Muscle of arm (tissue), 12 donors: ENCODE data around the gene ATIC. TPM values are rescaled to one million over a fixed set of nuclear protein-coding genes. Genes with fewer than 3 reads are reported as not detected.
"Not testable (repeated sequence)": the region's sequence is repeated elsewhere in the genome, so short reads cannot be mapped to it uniquely, and the experiment has no call there.

Experiments
- DNase-seq: peaks from one replicate; pipeline ENCODE4 v3.0.0-alpha.2; 2013
- polyA plus RNA-seq, 12 donors: library from polyadenylated mRNA; unstranded; fragments of 120-200 nt; gene quantifications; one replicate each; pipeline ENCODE4 v1.2.1, GENCODE V29; 2013; ENCODE audit not compliant: insufficient read length in 12 of 12

The ATIC gene
- polyA plus RNA-seq, 12 donors = 42.1 to 83.0 (median 50.1) TPM; not detected in 1

GRCh38 chr2:215301994-215302393, 9.9 kb upstream of the ATIC start:
- DNase-seq = no peak

- DNase-seq = not testable (repeated sequence)
Measured at GRCh38 chr2:215311259-215311624, 617 bp upstream of the ATIC start.

GRCh38 chr2:215313255-215313613, 1.4 kb downstream of the ATIC start:
- no peak for DNase-seq

- no peak for DNase-seq
Measured at GRCh38 chr2:215314896-215315295, 3.0 kb downstream of the ATIC start.

- no peak for DNase-seq
Measured at GRCh38 chr2:215315301-215315700, 3.4 kb downstream of the ATIC start.

- no peak for DNase-seq
Measured at GRCh38 chr2:215316336-215316735, 4.5 kb downstream of the ATIC start.

GRCh38 chr2:215319500-215319899, 7.6 kb downstream of the ATIC start:
- no peak for DNase-seq

GRCh38 chr2:215320102-215320501, 8.2 kb downstream of the ATIC start:
- DNase-seq = no peak

GRCh38 chr2:215320679-215321078, 8.8 kb downstream of the ATIC start:
- DNase-seq = no peak

GRCh38 chr2:215324811-215325210, 13.0 kb downstream of the ATIC start:
- no peak for DNase-seq

- no peak for DNase-seq
Measured at GRCh38 chr2:215328066-215328465, 16.2 kb downstream of the ATIC start.

GRCh38 chr2:215332872-215333595, 21.2 kb downstream of the ATIC start:
- no peak for DNase-seq

- DNase-seq = no peak
Measured at GRCh38 chr2:215338883-215339679, 27.2 kb downstream of the ATIC start.

GRCh38 chr2:215347878-215348277, 36.0 kb downstream of the ATIC start:
- DNase-seq = no peak

- DNase-seq = no peak
Measured at GRCh38 chr2:215352602-215353001, 40.7 kb downstream of the ATIC start.

- DNase-seq = no peak
Measured at GRCh38 chr2:215354771-215355695, 43.2 kb downstream of the ATIC start.

- no peak for DNase-seq
Measured at GRCh38 chr2:215355801-215356200, 43.9 kb downstream of the ATIC start.

- DNase-seq = no peak
Measured at GRCh38 chr2:215356334-215356947, 44.6 kb downstream of the ATIC start.

GRCh38 chr2:215356948-215357461, 45.1 kb downstream of the ATIC start:
- no peak for DNase-seq

- no peak for DNase-seq
Measured at GRCh38 chr2:215357660-215358059, 45.8 kb downstream of the ATIC start.

- no peak for DNase-seq
Measured at GRCh38 chr2:215358312-215358845, 46.5 kb downstream of the ATIC start.
